Type B pancreatic cell (in vitro differentiated cells): ENCODE results near the gene PLA1A. TPM values are rescaled to one million over a fixed set of nuclear protein-coding genes. Genes with fewer than 3 reads are reported as not detected.
"Not testable (repeated sequence)": the region's sequence is repeated elsewhere in the genome, so short reads cannot be mapped to it uniquely, and the experiment has no call there.

ENCODE experiments used
- DNase-seq: peaks from one replicate; pipeline ENCODE4 v3.0.0; 2021; ENCODE audit warnings: mixed read lengths; ENCODE audit not compliant: unreplicated experiment; ENCODE audit errors: extremely low spot score
- H3K27ac Mint-ChIP-seq: 2 replicates; pipeline ENCODE4 v1.8.0; 2021; ENCODE audit warnings: mild to moderate bottlenecking, mixed read lengths
- H3K27me3 Mint-ChIP-seq: 2 replicates; pipeline ENCODE4 v1.8.0; 2021; ENCODE audit warnings: mixed read lengths
- H3K36me3 Mint-ChIP-seq: 2 replicates; pipeline ENCODE4 v1.8.0; 2021; ENCODE audit warnings: mixed read lengths
- H3K4me1 Mint-ChIP-seq: one replicate; pipeline ENCODE4 v1.8.0; 2021; ENCODE audit warnings: mixed read lengths; ENCODE audit not compliant: unreplicated experiment
- H3K4me3 Mint-ChIP-seq: 2 replicates; pipeline ENCODE4 v1.8.0; 2021; ENCODE audit warnings: mild to moderate bottlenecking, mixed read lengths
- H3K9me3 Mint-ChIP-seq: 2 replicates; pipeline ENCODE4 v1.8.0; 2021; ENCODE audit warnings: mixed read lengths
- CTCF ChIP-seq: fragments of 200-600 bp; sonication (generic); conservative IDR thresholded peaks from 2 replicates; pipeline ENCODE4 v1.5.0; 2021; ENCODE audit warnings: antibody characterized with exemption, mild to moderate bottlenecking
- long read RNA-seq: library from polyadenylated mRNA; unstranded; transcript quantifications from one replicate; pipeline ENCODE4 v2.0.0, GENCODE V29; 2020
- total RNA-seq: library from RNA; stranded (reverse); gene quantifications from 2 replicates; pipeline ENCODE4 v1.2.1, GENCODE V29; 2021; ENCODE audit warnings: low replicate concordance

PLA1A gene
- 0.64 and 1.6 TPM in 2 replicates for total RNA-seq
- long read RNA-seq, partial matches to known transcripts = 0 of 3 reads
- long read RNA-seq, other reads (novel, unspliced or antisense) = 2 of 3 reads

- DNase-seq = no peak
- Mint-ChIP-seq H3K4me3 (no peak within 1 kb of the TSS), H3K27ac (peak within 1 kb of the TSS; percentile 11), H3K27me3 (no peaks in the 10 kb centered on the region), H3K4me1 (peaks cover 17% of the 10 kb centered on the region), H3K36me3 (no peaks in the 10 kb centered on the region), H3K9me3 (no peaks in the 10 kb centered on the region)
- no peak for TF ChIP-seq CTCF
These were observed at the start of gene PLA1A for GRCh38 chr3:119597548-119598288. TSS of gene PLA1A (plus strand) at chr3:119597885. CDS start at chr3:119597914, 29 bp downstream.

- no peak for DNase-seq
- Mint-ChIP-seq H3K36me3 (no peaks in the 10 kb centered on the region), H3K9me3 (no peaks in the 10 kb centered on the region), H3K27me3 (no peaks in the 10 kb centered on the region), H3K4me3 (no peak overlapping the region), H3K4me1 (no peaks in the 10 kb centered on the region), H3K27ac (no peak overlapping the region)
- no peak for TF ChIP-seq CTCF
These were observed 49.3 kb upstream of the PLA1A start for GRCh38 chr3:119548341-119548740.

GRCh38 chr3:119550192-119550910, 47.3 kb upstream of the PLA1A start:
- Mint-ChIP-seq H3K36me3 (no peaks in the 10 kb centered on the region), H3K9me3 (no peaks in the 10 kb centered on the region), H3K4me1 (no peaks in the 10 kb centered on the region), H3K27ac (no peak overlapping the region), H3K27me3 (peaks cover 3% of the 10 kb centered on the region), H3K4me3 (no peak overlapping the region)
- DNase-seq = no peak
- no peak for TF ChIP-seq CTCF

- Mint-ChIP-seq H3K27me3 (peaks cover 3% of the 10 kb centered on the region), H3K4me3 (no peak overlapping the region), H3K4me1 (no peaks in the 10 kb centered on the region), H3K36me3 (no peaks in the 10 kb centered on the region), H3K27ac (no peak overlapping the region), H3K9me3 (no peaks in the 10 kb centered on the region)
- TF ChIP-seq CTCF = no peak
- no peak for DNase-seq
These were observed 46.1 kb upstream of the PLA1A start for GRCh38 chr3:119551598-119551997.

GRCh38 chr3:119552928-119553327, 44.8 kb upstream of the PLA1A start:
- H3K9me3 Mint-ChIP-seq, H3K4me3 Mint-ChIP-seq, H3K4me1 Mint-ChIP-seq, DNase-seq, H3K36me3 Mint-ChIP-seq, H3K27me3 Mint-ChIP-seq, H3K27ac Mint-ChIP-seq: not testable (repeated sequence)

GRCh38 chr3:119553823-119554415, 43.8 kb upstream of the PLA1A start:
- DNase-seq = no peak
- Mint-ChIP-seq H3K4me3 (no peak overlapping the region), H3K27ac (no peak overlapping the region), H3K9me3 (no peaks in the 10 kb centered on the region), H3K27me3 (peaks cover 6% of the 10 kb centered on the region), H3K36me3 (no peaks in the 10 kb centered on the region), H3K4me1 (no peaks in the 10 kb centered on the region)
- no peak for TF ChIP-seq CTCF
